Pancreas (tissue), 10 donors: ENCODE data around the gene PKHD1. TPM values are rescaled to one million over a fixed set of nuclear protein-coding genes. Genes with fewer than 3 reads are reported as not detected.

Experiments
- ATAC-seq, 4 donors: fragments of 200-7000 bp; cut with Tn5 transposase; one replicate each; pipeline versions ENCODE4 v1.8.0 to v1.9.1; 2020; ENCODE audit warnings: mild to moderate bottlenecking in 4 of 4, moderate library complexity in 4 of 4
- DNase-seq, 6 donors: peaks; one replicate each; pipeline ENCODE4 v3.0.0-alpha.2; 2020
- FAIRE-seq: peaks from 2 replicates; lab custom pipeline; 2012; peaks lifted over from hg19 to GRCh38; lab: Jason Lieb, UNC
- H3K27ac ChIP-seq, 4 donors: fragments of 200-600 bp; sonication (generic); 1 replicate in 3 of 4; 2 replicates in 1 of 4; pipeline versions ENCODE4 v1.5.0 to v1.8.0; 2020
- H3K27me3 ChIP-seq, 4 donors: fragments of 200-600 bp; one replicate each; pipeline ENCODE4 v1.8.0; 2021
- H3K36me3 ChIP-seq, 3 donors: fragments of 200-600 bp; sonication (generic) in 1 of 3; one replicate each; pipeline versions ENCODE4 v1.5.0 to v1.8.0; 2020 to 2021
- H3K4me1 ChIP-seq, 3 donors: fragments of 200-600 bp; one replicate each; pipeline ENCODE4 v1.8.0; 2021
- H3K4me3 ChIP-seq, 4 donors: fragments of 200-600 bp; sonication (generic) in 2 of 4; one replicate each; pipeline versions ENCODE4 v1.5.0 to v1.8.0; 2020 to 2021
- H3K9me3 ChIP-seq, 4 donors: fragments of 200-600 bp; one replicate each; pipeline ENCODE4 v1.8.0; 2021
- WGBS, 2 donors: extraction: QIAGEN DNeasy Blood & Tissue Kit; methylation state at CpG; one replicate each; pipeline ENCODE4 v1.1.7; 2013; 5-methylcytosine and 5-hydroxymethylcytosine counted together
- intact Hi-C, 3 donors: fragments of 100-400 bp; cut with DNase I; formaldehyde crosslinking; loops; one replicate each; pipeline versions ENCODE4 v1.11.1 to v1.14.2; 2022
- polyA plus RNA-seq, 2 donors: library from polyadenylated mRNA; stranded (reverse); fragments of 200-250 nt; gene quantifications; one replicate each; pipeline ENCODE4 v1.2.3, GENCODE V29; 2013
- total RNA-seq, 6 donors: library from RNA; stranded (reverse); fragmentation: NEBNext Ultra II Directional in 4 of 6; extraction: Animal tissue kit (Norgen Biotek cat#: 25700) in 4 of 6; gene quantifications; one replicate each; pipeline versions ENCODE4 v1.2.1 to v1.2.4, GENCODE V29; 2021 to 2023
- TF ChIP-seq, protein P1 (sequence below), 4 donors: fragments of 200-600 bp; sonication (generic) in 3 of 4; IDR thresholded peaks; one replicate each; pipeline versions ENCODE4 v1.5.0 to v1.8.0; 2021; ENCODE audit warnings: antibody characterized with exemption in 4 of 4
- donor health status: healthy with polysubstance abuse.
- donor health status: DM: no; HTN: no; CAD: no; lungs with moderate emphysema.
- donor health status: DM: no; HTN: no; CAD: no.
- donor health status: control.
- donor health status: control.
- donor health status: Bipolar disorder and iron deficiency.
- donor health status: DM: yes; HTN: yes; CAD: no.
- donor health status: DM: no; HTN: no; CAD: no.
- donor health status: DM: no; HTN: no; CAD: no.
- donor health status: DM: yes; HTN: yes; CAD: no.

The PKHD1 gene
- total and polyA plus RNA-seq, 8 donors, result 6.4 to 33.0 (median 16.3) TPM

GRCh38 chr6:51775942-51776860 lies 311.2 kb downstream of the PKHD1 start:
- TF ChIP-seq, protein P1, sequence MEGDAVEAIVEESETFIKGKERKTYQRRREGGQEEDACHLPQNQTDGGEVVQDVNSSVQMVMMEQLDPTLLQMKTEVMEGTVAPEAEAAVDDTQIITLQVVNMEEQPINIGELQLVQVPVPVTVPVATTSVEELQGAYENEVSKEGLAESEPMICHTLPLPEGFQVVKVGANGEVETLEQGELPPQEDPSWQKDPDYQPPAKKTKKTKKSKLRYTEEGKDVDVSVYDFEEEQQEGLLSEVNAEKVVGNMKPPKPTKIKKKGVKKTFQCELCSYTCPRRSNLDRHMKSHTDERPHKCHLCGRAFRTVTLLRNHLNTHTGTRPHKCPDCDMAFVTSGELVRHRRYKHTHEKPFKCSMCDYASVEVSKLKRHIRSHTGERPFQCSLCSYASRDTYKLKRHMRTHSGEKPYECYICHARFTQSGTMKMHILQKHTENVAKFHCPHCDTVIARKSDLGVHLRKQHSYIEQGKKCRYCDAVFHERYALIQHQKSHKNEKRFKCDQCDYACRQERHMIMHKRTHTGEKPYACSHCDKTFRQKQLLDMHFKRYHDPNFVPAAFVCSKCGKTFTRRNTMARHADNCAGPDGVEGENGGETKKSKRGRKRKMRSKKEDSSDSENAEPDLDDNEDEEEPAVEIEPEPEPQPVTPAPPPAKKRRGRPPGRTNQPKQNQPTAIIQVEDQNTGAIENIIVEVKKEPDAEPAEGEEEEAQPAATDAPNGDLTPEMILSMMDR (IDR thresholded peaks at IDR 0.05), result no peak
- no peak overlapping the region for H3K27ac ChIP-seq
- FAIRE-seq, result no peak
- DNase-seq, result no peak
- intact Hi-C loops, result no loop called here
- ATAC-seq, result no peak
- no peaks in the 10 kb centered on the region for H3K36me3 ChIP-seq
- no peaks in the 10 kb centered on the region for H3K27me3 ChIP-seq
- H3K4me3 ChIP-seq, result no peak overlapping the region
- H3K4me1 ChIP-seq, result no peaks in the 10 kb centered on the region
- H3K9me3 ChIP-seq, result no peaks in the 10 kb centered on the region

DNA sequence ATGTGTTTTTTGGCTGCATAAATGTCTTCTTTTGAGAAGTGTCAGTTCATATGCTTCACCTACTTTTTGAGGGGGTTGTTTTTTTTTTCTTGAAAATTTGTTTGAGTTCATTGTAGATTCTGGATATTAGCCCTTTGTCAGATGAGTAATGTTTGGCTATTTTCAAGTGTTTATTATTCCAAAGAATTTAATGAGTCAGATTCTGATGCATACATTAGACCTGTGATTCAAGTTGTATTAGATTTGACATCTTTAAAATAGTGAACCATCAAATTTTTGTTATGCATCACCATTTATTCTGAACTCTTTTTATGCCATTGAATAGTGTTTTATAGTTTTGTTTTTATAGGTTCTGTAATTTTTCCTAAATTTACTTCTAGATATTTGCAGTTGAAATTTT lies 319.3 kb downstream of the PKHD1 start:
- FAIRE-seq, result no peak
- Histone ChIP-seq H3K9me3 (no peaks in the 10 kb centered on the region), H3K36me3 (no peaks in the 10 kb centered on the region)

DNA sequence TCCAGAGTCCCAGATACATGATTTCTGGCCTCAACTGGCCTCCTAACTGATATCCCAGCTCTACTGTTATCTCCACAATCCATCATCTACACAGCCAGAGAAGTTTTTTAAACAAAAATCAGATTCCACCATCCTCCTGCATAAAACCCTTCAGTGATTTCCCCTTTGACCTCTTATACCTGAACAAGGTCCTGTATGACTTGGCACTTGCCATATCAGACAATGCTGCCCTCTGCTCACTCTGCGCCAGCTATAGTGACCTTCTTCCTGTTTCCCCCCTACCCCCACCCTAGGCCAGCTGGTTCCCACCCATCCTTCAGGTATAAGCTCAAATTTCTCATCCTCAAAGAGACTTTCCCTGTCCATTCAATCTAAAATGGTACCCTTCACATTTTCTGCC lies 322.2 kb downstream of the PKHD1 start:
- no peak for FAIRE-seq
- WGBS, 2 donors, result 0 to 91% methylated on average over 1 of the region's 1 CpG

More for the DNA sequence above, 319.3 kb downstream of the PKHD1 start:
- ATAC-seq (no peak), DNase-seq (no peak)
- intact Hi-C loops, result no loop called here
- Histone ChIP-seq H3K4me3 (no peak overlapping the region), H3K27me3 (no peaks in the 10 kb centered on the region), H3K27ac (no peak overlapping the region), H3K4me1 (no peaks in the 10 kb centered on the region)
- TF ChIP-seq, protein P1 (IDR thresholded peaks at IDR 0.05), result no peak

GRCh38 chr6:51753635-51754034 lies 333.8 kb downstream of the PKHD1 start:
- TF ChIP-seq, protein P1 (IDR thresholded peaks at IDR 0.05), result peak in 1 of 4 donors; percentile 16
- Histone ChIP-seq H3K9me3 (no peaks in the 10 kb centered on the region), H3K4me1 (no peaks in the 10 kb centered on the region), H3K27ac (no peak overlapping the region), H3K27me3 (no peaks in the 10 kb centered on the region), H3K36me3 (peaks cover 0 to 8% (median 0%) of the 10 kb centered on the region in 3 donors), H3K4me3 (no peak overlapping the region)
- intact Hi-C loops, result no loop called here
- no peak for FAIRE-seq
- ATAC-seq, result peak in 1 of 4 donors; percentile 37
- WGBS, 2 donors, result 48 to 53% methylated on average over 6 of the region's 6 CpGs
- DNase-seq, result peak in 3 of 6 donors; percentile 19 to 50 (median 23)

More for the DNA sequence above, 322.2 kb downstream of the PKHD1 start:
- no peak for ATAC-seq
- Histone ChIP-seq H3K4me3 (no peak overlapping the region), H3K4me1 (no peaks in the 10 kb centered on the region), H3K9me3 (no peaks in the 10 kb centered on the region), H3K27ac (no peak overlapping the region), H3K27me3 (no peaks in the 10 kb centered on the region), H3K36me3 (no peaks in the 10 kb centered on the region)
- TF ChIP-seq, protein P1 (IDR thresholded peaks at IDR 0.05), result no peak
- intact Hi-C loops, result no loop called here
- DNase-seq, result no peak

DNA sequence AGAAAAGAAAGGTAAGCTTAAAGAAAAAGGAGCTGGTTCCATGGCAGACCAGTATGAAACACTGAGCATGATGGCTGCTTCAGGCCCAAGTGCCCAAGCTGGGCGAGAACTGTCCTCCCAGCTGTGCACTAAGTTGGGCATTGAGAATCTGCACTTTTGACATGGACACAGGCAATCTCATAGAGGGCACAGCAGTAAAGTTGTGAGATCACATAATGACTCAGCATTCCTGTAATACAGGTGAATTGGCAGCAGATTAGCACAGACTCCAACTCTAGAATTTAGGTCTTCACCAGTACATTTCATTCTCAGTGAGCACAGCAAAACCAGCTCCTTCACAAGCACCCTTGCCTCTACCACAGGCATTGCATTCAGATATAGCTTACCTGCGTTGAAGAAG lies 343.4 kb downstream of the PKHD1 start:
- no peaks in the 10 kb centered on the region for H3K27me3 ChIP-seq
- no peaks in the 10 kb centered on the region for H3K36me3 ChIP-seq
- intact Hi-C loops, result no loop called here
- DNase-seq, result no peak
- no peak overlapping the region for H3K27ac ChIP-seq
- TF ChIP-seq, protein P1 (IDR thresholded peaks at IDR 0.05), result no peak
- H3K9me3 ChIP-seq, result no peaks in the 10 kb centered on the region
- H3K4me1 ChIP-seq, result no peaks in the 10 kb centered on the region
- no peak for FAIRE-seq
- H3K4me3 ChIP-seq, result no peak overlapping the region
- ATAC-seq, result peak in 1 of 4 donors; percentile 25
- WGBS, 2 donors, result 67 to 74% methylated on average over 2 of the region's 2 CpGs
